Measurements from ENCODE around the gene KEL.

Gene KEL

DNA sequence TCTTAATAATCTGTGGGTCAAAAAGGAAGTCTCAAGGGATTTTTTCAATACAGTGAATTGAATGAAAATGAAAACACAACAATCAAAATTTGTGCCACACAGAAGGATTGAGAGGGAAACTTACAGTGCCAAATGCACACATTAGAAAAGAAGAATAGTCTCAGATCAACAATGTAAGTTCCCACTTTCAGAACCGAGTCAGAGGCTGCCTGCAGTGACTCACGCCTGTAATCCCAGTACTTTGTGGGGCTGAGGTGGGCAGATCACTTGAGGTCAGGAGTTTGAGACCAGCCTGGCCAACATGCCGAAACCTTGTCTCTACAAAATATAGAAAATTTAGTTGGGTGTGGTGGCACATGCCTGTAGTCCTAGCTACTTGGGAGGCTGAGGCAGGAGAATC, 12.5 kb upstream of the KEL start:
- TF ChIP-seq POLR2A (IDR thresholded peaks at IDR 0.05; ENCODE audit: low read length) = no peak
- no peak for TF ChIP-seq GATA1 (IDR thresholded peaks at IDR 0.05; ENCODE audit: low read depth, low read length)
- no peak for DNase-seq

DNA sequence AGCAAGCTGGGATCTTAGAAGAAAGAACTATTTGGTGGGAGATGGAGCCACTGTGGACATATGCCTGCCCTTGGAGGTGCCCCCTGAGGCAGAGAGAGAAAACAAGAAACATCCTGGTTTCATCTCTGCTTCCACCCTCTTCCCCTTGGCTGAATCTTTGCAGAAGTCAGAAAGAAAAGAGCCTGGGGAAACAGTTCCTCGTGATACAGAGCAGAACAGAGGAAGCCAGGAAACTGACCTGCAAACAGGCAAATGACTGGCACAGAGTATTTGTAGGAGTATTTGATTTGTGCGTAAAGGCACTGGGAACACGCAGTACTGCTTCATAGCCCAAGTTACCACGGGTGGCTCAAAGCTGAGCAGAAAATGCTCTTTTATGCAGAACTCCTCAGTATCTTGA, 7.0 kb upstream of the KEL start:
- no peak for TF ChIP-seq POLR2A (IDR thresholded peaks at IDR 0.05; ENCODE audit: low read length)
- no peak for TF ChIP-seq GATA1 (IDR thresholded peaks at IDR 0.05; ENCODE audit: low read depth, low read length)
- no peak for DNase-seq

DNA sequence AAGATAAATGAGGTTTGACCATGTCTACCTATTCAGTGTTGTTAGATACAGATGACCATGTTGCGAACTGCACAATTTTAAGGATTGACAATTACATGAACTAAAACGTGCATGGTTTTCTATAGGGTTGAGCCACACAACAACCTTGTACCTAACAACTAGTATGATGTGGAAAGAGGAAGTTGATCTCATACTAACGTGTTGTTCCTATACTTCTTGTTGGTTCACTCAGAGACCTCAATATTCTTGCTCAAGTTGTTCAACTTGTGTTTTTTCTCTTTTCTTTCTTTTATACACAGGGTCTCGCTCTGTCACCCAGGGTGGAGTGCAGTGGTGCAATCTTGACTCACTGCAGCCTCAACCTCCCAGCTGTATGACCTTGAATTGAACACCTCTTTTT, 6.1 kb upstream of the KEL start:
- no peak for DNase-seq
- TF ChIP-seq GATA1 (IDR thresholded peaks at IDR 0.05; ENCODE audit: low read depth, low read length) (no peak), POLR2A (IDR thresholded peaks at IDR 0.05; ENCODE audit: low read length) (no peak)

DNA sequence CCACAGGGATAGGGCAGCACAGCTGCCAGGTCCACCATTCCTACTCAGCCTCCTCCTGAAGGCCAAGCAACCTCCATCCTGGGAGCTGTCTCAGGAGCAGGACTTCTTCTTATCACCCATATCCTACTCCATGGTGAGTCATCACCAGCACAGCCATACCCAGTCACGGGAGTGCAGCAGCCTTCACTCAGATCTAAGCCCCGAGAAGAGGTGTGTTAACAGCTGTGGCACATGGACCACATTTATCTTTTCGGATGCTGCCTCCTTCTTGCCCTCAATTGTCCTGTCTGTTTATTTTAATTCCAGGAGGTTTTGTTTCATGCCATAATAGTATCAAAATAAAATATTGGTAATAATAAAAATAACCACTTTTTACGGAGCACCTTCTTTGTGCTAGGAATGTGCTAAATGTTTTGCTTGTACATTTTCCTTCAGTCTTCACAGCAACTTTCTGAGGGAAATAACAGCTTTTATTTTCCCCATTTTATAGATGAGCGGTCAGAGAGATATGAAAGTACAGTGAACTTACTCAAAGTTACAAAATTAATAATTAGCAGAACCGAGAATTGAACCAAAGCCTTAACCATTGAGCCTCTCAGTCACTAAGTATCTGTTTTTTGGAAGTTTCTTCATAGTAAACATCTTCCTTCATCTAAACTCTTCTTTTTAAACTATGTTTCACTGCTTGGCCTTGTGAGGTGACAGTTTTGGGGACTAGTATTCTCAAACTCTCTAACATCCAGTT, 2.5 kb upstream of the KEL start:
- peak; percentile 76 to 83 for DNase-seq
- TF ChIP-seq POLR2A (IDR thresholded peaks at IDR 0.05; ENCODE audit: low read length) (no peak), GATA1 (IDR thresholded peaks at IDR 0.05; ENCODE audit: low read depth, low read length) (no peak)

DNA sequence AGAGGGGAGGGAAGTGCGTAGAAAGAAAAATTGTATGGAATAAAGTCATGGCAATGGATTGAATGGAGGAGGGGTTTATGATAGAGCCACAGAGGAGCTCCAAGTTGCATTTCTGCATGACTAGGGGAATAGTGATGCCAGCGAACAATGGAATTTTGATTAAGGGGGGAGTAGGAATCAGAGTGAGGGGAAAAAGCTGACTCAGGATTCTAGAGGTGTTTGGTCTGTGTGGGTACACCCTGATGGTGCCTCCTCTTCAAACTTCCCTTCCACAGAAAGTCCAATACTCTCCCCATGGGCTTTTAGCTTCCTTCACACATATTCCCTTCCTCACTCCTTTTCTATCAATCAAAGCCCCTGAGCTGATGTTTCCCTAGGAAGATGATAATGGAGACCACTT, 1.8 kb upstream of the KEL start:
- TF ChIP-seq POLR2A (IDR thresholded peaks at IDR 0.05; ENCODE audit: low read length) = no peak
- TF ChIP-seq GATA1 (IDR thresholded peaks at IDR 0.05; ENCODE audit: low read depth, low read length) = no peak

DNA sequence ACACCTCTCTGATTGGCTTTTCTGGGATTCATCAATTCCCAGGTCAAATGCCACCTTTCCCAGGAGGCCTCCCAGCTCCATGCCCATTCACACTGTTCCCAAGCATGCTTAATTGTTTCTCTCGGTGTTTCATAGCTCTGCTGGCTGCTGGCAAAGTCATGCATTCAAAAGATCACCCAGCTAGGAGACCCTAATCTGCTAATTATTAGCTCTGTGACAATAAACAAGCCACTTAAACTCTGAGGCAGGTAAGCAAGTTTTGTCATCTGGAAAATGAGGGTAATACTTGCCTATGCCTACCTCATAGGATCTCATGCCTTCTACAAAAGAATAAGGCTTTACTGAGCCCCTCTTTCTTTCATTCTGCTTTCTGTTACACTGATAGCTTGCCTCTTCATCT, 828 bp upstream of the KEL start:
- no peak for TF ChIP-seq GATA1 (IDR thresholded peaks at IDR 0.05; ENCODE audit: low read depth, low read length)
- no peak for TF ChIP-seq POLR2A (IDR thresholded peaks at IDR 0.05; ENCODE audit: low read length)
- peak; percentile 24 to 43 for DNase-seq

More for the DNA sequence above, 1.8 kb upstream of the KEL start:
- DNase-seq = no peak

DNA sequence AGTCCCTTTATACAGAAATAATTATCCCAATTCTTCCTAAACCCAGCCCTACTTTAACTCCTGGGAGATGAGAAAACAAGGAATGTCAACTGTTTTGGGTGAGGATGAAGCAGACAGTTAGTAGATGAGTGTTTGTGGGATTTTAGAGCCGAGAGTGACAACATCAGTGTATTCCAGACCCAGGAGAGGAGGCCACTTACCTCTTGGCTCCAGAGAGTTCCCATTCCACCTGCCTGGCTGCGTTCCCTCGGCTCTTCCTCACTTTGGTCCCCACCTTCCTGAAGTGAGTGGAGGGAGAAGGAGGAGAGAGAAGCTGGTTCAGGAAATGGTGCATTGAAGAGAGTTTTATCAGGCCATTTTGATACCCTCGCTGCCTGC, 579 bp downstream of the KEL start:
- TF ChIP-seq GATA1 (IDR thresholded peaks at IDR 0.05; ENCODE audit: low read depth, low read length) (no peak), POLR2A (IDR thresholded peaks at IDR 0.05; ENCODE audit: low read length) (no peak)
- DNase-seq = no peak

DNA sequence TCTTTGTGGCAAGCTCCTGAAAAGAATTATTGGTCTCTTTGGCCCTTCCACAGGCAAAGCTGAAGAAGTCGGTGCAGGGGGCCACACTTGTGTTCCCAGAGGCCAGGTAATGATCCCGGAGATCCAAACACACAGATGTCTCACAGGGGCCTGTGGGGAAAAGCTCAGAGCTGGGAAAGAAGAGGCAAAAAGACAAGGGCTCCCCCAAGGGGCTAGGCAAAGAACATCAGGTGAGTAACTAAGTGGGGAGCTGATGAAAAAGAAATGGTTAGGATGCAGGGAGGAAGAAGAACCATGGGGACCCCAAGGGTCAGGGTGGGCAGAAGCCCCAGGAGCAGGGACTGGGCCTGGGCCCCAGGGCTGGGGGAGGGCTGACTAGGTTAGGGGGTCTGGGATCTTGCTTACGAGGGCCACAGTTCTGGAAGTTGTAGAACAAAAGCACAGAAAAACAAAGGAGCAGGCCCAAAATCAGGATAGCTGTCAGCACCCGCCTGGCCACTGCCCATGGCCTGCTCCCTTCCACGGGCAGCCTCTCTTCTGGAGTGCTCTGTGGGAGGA, 1.1 kb downstream of the KEL start:
- no peak for TF ChIP-seq GATA1 (IDR thresholded peaks at IDR 0.05; ENCODE audit: low read depth, low read length)
- TF ChIP-seq POLR2A (IDR thresholded peaks at IDR 0.05; ENCODE audit: low read length) = no peak
- DNase-seq = peak; percentile 34 to 50

DNA sequence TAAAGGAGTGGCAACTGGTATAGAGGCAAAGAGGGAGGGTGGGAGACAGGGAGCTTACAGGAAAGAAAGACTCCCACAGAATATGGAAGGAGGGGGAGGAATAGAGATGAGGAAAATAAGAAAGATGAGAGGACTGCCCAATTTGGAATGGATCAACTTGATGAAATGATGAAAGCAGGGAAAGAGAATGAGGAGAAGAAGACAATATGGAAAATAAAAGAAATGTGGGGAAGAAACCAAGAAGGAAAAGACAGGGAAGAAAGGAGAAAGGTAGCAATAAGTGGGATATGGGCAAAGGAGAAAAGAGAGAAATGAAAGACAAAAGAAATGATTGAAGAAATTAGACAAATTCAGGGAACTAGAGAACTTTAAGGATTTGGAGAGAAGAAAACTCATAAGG, 3.0 kb downstream of the KEL start:
- no peak for TF ChIP-seq POLR2A (IDR thresholded peaks at IDR 0.05; ENCODE audit: low read length)
- TF ChIP-seq GATA1 (IDR thresholded peaks at IDR 0.05; ENCODE audit: low read depth, low read length) = no peak
- DNase-seq = no peak

DNA sequence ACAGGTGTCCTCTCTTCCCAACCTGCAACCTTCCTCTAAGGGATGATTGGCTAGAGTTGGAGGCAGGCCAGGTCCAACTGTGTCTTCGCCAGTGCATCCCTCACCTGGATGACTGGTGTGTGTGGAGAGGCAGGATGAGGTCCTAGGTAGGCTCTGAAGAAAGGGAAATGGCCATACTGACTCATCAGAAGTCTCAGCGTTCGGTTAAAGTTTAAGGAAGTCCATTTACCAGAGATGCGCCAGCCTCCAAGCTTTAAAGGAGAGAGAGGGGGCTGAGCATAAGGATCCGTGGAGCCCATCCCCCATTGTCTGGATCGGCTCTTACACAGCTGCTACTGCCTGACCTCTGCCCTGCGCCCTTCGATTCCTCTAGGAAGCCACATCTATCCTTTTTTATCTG, 4.4 kb downstream of the KEL start:
- no peak for DNase-seq
- TF ChIP-seq GATA1 (IDR thresholded peaks at IDR 0.05; ENCODE audit: low read depth, low read length) = no peak
- no peak for TF ChIP-seq POLR2A (IDR thresholded peaks at IDR 0.05; ENCODE audit: low read length)

DNA sequence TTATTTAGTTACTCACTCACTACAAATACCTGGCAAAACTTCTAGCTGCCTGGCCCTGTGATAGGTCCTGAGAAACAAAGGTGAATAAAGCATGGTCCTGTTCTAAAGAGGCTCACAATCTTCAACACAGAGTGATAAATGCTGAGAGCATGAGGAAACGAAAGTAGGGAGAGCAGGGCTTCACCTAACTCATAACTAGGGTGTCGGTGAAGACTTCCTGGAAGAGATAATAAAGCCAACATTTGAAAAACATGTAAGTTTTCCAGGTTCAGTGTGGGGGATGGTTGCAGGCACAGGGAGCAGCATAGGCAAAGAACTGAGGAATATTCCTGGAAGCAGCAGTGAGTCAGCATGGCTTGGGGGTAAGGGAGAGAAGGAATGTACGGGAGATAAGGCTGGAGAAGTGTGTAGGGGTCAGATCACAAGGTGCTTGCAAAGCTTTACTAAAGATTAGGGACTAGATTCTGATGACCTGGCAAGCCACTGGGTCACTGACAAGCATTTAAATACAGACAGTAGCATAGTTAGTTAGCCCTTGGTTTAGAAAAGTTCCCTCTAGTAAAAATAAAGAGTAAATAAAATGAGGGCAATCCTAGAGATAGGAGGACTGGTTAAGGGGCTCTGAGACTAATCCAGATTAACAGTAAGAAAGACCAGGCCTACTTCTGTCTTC, 5.1 kb downstream of the KEL start:
- no peak for TF ChIP-seq GATA1 (IDR thresholded peaks at IDR 0.05; ENCODE audit: low read depth, low read length)
- TF ChIP-seq POLR2A (IDR thresholded peaks at IDR 0.05; ENCODE audit: low read length) = no peak
- DNase-seq = peak in 1 of 2 experiments; percentile 10

DNA sequence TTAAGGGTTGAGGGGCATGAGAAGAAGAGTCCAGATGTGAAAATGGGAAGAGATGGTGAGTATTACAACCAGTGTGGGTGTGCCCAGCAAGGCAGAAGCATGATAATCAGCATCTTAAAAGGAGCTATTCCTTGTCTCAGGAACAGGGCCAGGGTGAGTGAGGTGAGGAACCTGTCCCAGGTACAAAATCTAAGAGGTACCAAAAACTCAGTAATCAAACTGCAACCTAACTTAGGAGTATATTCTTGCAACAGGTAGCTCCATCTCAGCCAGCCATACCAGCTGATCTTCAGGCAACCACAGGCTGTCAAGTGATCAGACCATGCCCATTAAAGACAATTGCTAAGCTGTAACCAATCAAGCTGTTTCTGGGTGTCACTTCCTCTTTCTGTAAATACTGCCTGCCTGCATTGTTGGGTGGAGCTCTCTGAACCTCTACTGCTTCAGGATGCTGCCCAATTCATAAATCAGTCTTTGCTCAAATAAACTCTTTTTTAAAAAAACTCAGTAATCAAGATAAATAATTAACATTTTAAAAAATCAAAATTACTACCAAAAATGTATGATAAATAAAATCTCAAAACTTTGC, 7.4 kb downstream of the KEL start:
- peak; percentile 15 to 48 for DNase-seq
- TF ChIP-seq POLR2A (IDR thresholded peaks at IDR 0.05; ENCODE audit: low read length) (peak; percentile 17), GATA1 (IDR thresholded peaks at IDR 0.05; ENCODE audit: low read depth, low read length) (no peak)

DNA sequence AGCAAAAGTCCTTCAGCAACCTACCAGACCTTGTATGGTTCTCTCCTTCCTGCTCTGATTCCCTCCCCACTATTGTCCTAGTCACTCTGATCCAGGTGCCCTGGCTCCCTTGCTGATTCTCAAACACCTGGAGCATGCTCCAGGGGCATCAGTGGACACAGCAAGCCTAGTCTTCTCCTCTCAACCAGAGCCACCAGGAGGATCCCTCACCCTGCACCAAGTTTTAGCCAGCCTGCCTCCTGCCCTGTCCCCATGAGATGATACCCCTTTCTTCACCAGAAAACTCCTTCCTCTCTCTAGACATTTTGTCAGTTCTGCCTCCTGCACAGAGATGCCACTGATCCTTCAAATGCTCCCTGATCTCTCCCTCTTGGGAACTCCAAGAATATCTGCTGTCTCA, 11.9 kb downstream of the KEL start:
- no peak for TF ChIP-seq GATA1 (IDR thresholded peaks at IDR 0.05; ENCODE audit: low read depth, low read length)
- no peak for TF ChIP-seq POLR2A (IDR thresholded peaks at IDR 0.05; ENCODE audit: low read length)
- no peak for DNase-seq

DNA sequence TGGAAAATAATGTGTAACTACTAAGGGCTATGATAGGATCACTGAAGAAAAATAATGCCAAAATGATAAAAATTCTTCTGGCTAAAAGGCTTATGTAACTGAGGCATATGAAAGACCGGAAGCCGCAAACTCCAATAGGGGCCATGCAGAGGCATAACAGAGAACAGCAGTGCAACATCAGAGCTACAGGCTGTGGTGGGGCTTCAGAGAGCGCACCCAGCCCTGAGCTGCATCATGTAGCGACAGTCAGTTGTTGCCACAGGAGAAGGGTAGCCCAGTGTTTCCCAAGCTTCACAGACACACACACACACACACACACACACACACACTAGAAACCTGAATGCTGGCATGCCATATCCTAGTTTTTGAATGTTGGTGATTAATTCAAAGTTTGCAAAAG, 13.6 kb downstream of the KEL start:
- TF ChIP-seq GATA1 (IDR thresholded peaks at IDR 0.05; ENCODE audit: low read depth, low read length) = no peak
- DNase-seq = no peak
